Measurements from ENCODE around the gene FBXW7.

The FBXW7 gene

GRCh38 chr4:152294331-152294730 lies 241.6 kb downstream of the FBXW7 start:
- peaks cover 0 to 13% (median 0%) of the 10 kb centered on the region in 4 donors for H3K4me1 ChIP-seq
- no peak overlapping the region for H3K27ac ChIP-seq
- no peaks in the 10 kb centered on the region for H3K27me3 ChIP-seq
- intact Hi-C loops (cut with DNase I; ENCODE audit: low total_unique reads): no loop called here
- no peak for TF ChIP-seq CTCF (IDR thresholded peaks at IDR 0.05)
- no peak overlapping the region for H3K4me3 ChIP-seq
- DNase-seq: no peak
- H3K36me3 ChIP-seq: no peaks in the 10 kb centered on the region
- H3K9me3 ChIP-seq: no peaks in the 10 kb centered on the region

GRCh38 chr4:152293527-152293926 lies 242.4 kb downstream of the FBXW7 start:
- Histone ChIP-seq H3K36me3 (no peaks in the 10 kb centered on the region), H3K4me3 (no peak overlapping the region), H3K27me3 (no peaks in the 10 kb centered on the region), H3K9me3 (no peaks in the 10 kb centered on the region), H3K27ac (no peak overlapping the region), H3K4me1 (peaks cover 0 to 13% (median 0%) of the 10 kb centered on the region in 4 donors)
- no peak for DNase-seq
- no peak for TF ChIP-seq CTCF (IDR thresholded peaks at IDR 0.05)
- intact Hi-C loops (cut with DNase I; ENCODE audit: low total_unique reads): no loop called here

GRCh38 chr4:152290366-152290921 lies 245.4 kb downstream of the FBXW7 start:
- H3K36me3 ChIP-seq: no peaks in the 10 kb centered on the region
- no peak for DNase-seq
- intact Hi-C loops (cut with DNase I; ENCODE audit: low total_unique reads): no loop called here
- peaks cover 0 to 13% (median 0%) of the 10 kb centered on the region in 4 donors for H3K4me1 ChIP-seq
- no peak overlapping the region for H3K27ac ChIP-seq
- TF ChIP-seq CTCF (IDR thresholded peaks at IDR 0.05): no peak
- no peaks in the 10 kb centered on the region for H3K9me3 ChIP-seq
- H3K4me3 ChIP-seq: no peak overlapping the region
- H3K27me3 ChIP-seq: no peaks in the 10 kb centered on the region

- no peak overlapping the region for H3K4me3 ChIP-seq
- DNase-seq: no peak
- no peak for TF ChIP-seq CTCF (IDR thresholded peaks at IDR 0.05)
- H3K27ac ChIP-seq: no peak overlapping the region
- H3K9me3 ChIP-seq: no peaks in the 10 kb centered on the region
- no peaks in the 10 kb centered on the region for H3K27me3 ChIP-seq
- H3K36me3 ChIP-seq: no peaks in the 10 kb centered on the region
- peaks cover 0 to 13% (median 0%) of the 10 kb centered on the region in 4 donors for H3K4me1 ChIP-seq
- intact Hi-C loops (cut with DNase I; ENCODE audit: low total_unique reads): no loop called here
Observed at GRCh38 chr4:152289941-152290340, 246.0 kb downstream of the FBXW7 start.

- DNase-seq: no peak
- no peak for TF ChIP-seq CTCF (IDR thresholded peaks at IDR 0.05)
- peaks cover 0 to 13% (median 0%) of the 10 kb centered on the region in 4 donors for H3K4me1 ChIP-seq
- no peaks in the 10 kb centered on the region for H3K27me3 ChIP-seq
- intact Hi-C loops (cut with DNase I; ENCODE audit: low total_unique reads): no loop called here
- no peak overlapping the region for H3K27ac ChIP-seq
- H3K4me3 ChIP-seq: no peak overlapping the region
- no peaks in the 10 kb centered on the region for H3K9me3 ChIP-seq
- H3K36me3 ChIP-seq: no peaks in the 10 kb centered on the region
Observed at GRCh38 chr4:152289541-152289940, 246.4 kb downstream of the FBXW7 start.
